DOHH2 (cell line): ENCODE results near the gene N4BP2L1.

Source experiments
- CTCF ChIP-seq: fragments of 200-600 bp; sonication (generic); IDR thresholded peaks from one replicate; pipeline ENCODE4 v1.5.1; 2014; ENCODE audit warnings: antibody characterized with exemption, mild to moderate bottlenecking, low read depth, low read length; ENCODE audit not compliant: poor library complexity, severe bottlenecking
- EZH2phosphoT487 ChIP-seq: fragments of 200-600 bp; sonication (generic); IDR thresholded peaks from 2 replicates; pipeline ENCODE4 v1.6.1; 2017; ENCODE audit warnings: borderline replicate concordance, mild to moderate bottlenecking, antibody characterized with exemption, low read length, moderate library complexity, mixed read lengths

- TF ChIP-seq CTCF = no peak
- no peak; the same call in 1 of the 2 replicates for TF ChIP-seq EZH2phosphoT487
These were observed at the start of gene N4BP2L1 for GRCh38 chr13:32427852-32428580.
